GM12801 (cell line): ENCODE measurements around the gene VGLL3.

Experiments used
- TF ChIP-seq, protein P1 (sequence below): IDR thresholded peaks from one replicate; pipeline ENCODE4 v1.5.1; 2011; ENCODE audit warnings: control low read depth; ENCODE audit not compliant: insufficient read length; ENCODE audit errors: extremely low read depth

VGLL3 gene

DNA sequence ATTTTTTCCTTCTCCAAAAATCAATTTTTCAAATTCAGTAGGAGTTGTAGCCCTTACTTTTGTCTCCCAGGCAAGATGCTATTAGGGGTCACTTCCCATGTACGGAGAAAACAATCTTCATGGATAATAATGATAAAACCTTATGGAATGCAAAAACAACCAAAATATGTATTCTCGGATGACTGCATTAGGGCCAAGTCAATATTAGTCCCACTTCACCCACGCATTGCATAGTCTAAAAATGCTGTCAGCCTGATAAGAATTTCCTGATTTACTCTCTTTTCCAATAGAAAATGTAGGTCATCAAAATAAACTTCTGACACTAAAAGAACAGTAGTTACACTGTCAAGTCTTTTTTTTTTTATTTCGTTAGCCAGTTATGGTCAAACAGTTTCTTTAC is 2.7 kb downstream of the VGLL3 start:
- TF ChIP-seq, protein P1, sequence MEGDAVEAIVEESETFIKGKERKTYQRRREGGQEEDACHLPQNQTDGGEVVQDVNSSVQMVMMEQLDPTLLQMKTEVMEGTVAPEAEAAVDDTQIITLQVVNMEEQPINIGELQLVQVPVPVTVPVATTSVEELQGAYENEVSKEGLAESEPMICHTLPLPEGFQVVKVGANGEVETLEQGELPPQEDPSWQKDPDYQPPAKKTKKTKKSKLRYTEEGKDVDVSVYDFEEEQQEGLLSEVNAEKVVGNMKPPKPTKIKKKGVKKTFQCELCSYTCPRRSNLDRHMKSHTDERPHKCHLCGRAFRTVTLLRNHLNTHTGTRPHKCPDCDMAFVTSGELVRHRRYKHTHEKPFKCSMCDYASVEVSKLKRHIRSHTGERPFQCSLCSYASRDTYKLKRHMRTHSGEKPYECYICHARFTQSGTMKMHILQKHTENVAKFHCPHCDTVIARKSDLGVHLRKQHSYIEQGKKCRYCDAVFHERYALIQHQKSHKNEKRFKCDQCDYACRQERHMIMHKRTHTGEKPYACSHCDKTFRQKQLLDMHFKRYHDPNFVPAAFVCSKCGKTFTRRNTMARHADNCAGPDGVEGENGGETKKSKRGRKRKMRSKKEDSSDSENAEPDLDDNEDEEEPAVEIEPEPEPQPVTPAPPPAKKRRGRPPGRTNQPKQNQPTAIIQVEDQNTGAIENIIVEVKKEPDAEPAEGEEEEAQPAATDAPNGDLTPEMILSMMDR, result no peak

DNA sequence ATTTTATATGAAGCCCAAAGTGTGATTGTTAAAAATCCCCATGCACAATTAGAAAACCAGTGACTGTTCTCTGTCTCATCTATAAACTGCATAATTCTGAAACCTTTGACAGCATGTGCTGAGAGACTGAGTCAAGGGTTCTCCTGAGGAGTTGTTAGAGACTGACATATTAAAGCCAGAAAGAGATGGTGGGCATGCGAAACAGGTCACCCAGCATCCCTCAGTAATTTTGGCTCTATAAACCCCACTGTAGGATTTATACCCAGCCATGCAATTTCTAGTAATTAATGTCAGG is 3.6 kb downstream of the VGLL3 start:
- TF ChIP-seq, protein P1, result no peak

DNA sequence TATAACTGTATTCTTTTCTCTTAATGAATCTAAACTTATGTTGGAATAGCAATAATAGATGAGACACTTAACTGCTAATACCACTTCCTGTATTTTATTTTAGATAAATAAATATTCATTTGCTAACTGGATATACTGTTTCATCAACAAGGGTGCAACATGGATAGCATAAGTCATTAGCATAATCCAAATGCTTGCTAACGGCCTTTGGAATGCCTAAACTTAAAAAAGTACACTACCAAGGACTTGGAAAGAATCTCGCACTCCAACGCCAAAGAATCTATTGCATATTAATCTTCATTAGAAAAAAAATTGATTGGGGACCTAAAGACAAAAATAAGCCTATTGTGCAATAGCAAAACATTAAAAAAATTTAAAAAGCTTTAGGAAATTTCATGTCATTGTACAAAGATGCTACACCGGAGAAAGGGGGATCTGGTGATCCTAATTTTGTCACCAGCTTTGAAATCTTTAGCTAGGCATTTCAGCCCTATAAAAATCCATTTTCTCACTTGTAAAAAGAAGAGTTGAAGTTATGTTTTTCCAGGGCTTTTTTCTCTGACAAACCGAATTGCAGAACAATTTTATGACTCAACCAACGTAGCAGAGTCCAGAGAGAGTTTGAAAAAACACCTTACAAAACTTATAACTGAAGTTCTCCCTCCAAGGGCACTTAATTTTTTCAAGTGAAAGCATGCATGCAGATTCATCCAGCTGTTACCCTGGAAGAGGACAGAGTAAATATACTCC is 4.1 kb downstream of the VGLL3 start:
- TF ChIP-seq, protein P1, result no peak

DNA sequence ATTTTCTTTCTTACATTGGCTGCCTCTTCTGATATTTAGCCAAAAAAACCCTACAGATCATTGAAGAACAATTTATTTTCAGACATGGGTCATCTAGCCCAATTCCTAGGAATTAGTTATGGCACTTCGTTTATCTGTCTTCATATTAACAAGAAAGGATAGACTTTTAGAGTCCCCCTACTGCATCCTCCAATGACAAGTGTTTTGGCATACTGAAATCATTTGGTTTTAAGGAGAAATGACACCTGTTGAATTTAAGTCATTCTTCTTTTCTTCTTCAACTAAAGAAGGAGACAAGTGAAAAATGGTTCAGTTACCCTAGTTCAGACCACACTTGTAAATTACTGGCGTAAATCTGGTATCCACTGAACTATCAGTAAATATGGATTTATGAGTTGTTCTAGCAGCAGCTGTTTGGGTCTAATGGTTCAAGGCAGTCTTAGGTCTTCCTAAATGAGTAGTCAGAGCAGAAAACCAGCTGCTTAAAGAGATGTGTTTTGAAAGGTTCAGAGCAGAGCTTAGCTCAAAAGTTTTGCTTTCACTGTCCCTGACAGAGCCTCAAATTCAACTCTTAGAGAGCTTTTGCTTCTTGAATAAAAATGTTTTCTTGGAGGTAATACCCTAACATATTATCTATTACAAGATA is 5.6 kb downstream of the VGLL3 start:
- TF ChIP-seq, protein P1, result no peak

DNA sequence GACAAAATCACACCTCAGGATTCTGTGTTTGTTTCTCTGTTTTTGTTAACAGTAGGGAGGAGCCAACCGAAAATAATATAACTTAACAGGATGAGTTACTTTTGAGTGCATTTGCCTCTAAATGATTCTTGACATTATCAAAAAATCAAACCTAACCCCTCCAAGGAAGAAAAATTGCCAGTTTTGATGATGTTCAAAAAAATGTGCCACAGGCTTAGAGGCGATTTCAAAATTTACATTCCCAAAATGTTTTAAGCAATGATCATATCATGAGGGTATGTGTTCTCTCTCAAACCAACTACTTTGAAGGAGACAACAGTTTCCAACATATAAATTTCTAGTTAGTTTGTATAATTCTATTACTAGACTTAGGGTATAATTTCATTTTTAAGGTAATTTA is 6.7 kb downstream of the VGLL3 start:
- TF ChIP-seq, protein P1, result no peak

DNA sequence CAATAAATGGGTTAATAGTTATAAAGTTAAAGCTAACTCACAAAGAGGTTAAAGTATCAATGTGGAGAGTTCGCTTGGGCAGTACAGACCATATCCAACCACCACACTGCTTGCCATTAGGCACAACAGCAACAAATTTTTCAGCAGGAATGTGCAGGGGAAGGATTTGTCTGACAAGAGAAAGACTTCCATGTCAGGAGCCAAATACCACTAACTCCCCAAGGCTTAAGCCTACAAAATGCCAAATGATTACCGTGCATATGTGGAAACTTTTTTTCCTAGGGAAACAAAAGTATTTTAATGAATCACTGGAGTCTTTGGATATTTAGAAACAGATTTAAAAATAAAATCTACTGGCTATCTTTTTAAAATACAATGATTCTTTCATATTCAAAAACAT is 8.1 kb downstream of the VGLL3 start:
- TF ChIP-seq, protein P1, result no peak

DNA sequence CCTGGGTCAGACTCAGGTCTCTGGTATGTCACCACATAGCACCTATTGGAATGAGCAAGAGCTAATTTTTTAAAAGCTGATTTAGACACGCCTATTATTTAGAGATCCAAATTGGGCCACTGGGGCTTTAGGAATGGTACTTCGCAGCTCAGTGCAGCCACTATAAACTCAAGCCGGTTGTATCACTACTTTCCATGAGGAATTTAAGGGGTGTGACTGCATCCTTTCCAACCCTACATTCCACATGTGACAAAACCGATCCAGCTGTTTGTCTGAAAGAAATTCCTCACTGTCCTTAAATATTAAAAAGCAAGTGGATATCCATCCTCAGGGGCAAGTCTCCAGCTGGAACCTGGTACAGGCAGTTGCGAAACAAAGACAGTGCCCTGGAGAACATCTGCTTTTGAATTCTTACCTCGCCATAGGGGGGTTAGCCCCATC is 12.8 kb downstream of the VGLL3 start:
- TF ChIP-seq, protein P1, result no peak
